Breast epithelium (tissue), 4 donors: Measurements from ENCODE around the gene OTOL1. TPM values are rescaled to one million over a fixed set of nuclear protein-coding genes. Genes with fewer than 3 reads are reported as not detected.

Experiments
- DNase-seq, 2 donors: peaks; one replicate each; pipeline ENCODE4 v3.0.0-alpha.2; 2019; ENCODE audit warnings: low spot score in 2 of 2
- H3K27ac ChIP-seq, 2 donors: fragments of 200-600 bp; sonication (generic) in 1 of 2; one replicate each; pipeline ENCODE4 v1.5.1; 2016 to 2019; ENCODE audit warnings: mild to moderate bottlenecking in 1 of 2
- H3K27me3 ChIP-seq, 2 donors: fragments of 200-600 bp; sonication (generic) in 1 of 2; one replicate each; pipeline versions ENCODE4 v1.5.1 to v1.6.0; 2017 to 2019; ENCODE audit warnings: control low read depth in 1 of 2, mild to moderate bottlenecking in 1 of 2
- H3K36me3 ChIP-seq: fragments of 200-600 bp; one replicate; pipeline ENCODE4 v1.5.1; 2019
- H3K4me1 ChIP-seq, 2 donors: fragments of 200-600 bp; sonication (generic); one replicate each; pipeline ENCODE4 v1.5.1; 2016 to 2019; ENCODE audit warnings: control low read depth in 1 of 2
- H3K4me3 ChIP-seq, 3 donors: fragments of 200-600 bp; sonication (generic); 1 replicate in 2 of 3; 2 replicates in 1 of 3; pipeline ENCODE4 v1.5.1; 2016 to 2019; ENCODE audit warnings: mild to moderate bottlenecking in 3 of 3, moderate library complexity in 2 of 3
- H3K9me3 ChIP-seq, 2 donors: fragments of 200-600 bp; sonication (generic) in 1 of 2; one replicate each; pipeline ENCODE4 v1.5.1; 2016 to 2019; ENCODE audit warnings: control low read depth in 1 of 2
- POLR2A ChIP-seq: fragments of 450-650 bp; IDR thresholded peaks from one replicate; pipeline ENCODE4 v1.6.1; 2016; ENCODE audit warnings: antibody characterized with exemption, mild to moderate bottlenecking, moderate library complexity
- POLR2AphosphoS5 ChIP-seq, 3 donors: sonication (generic); formaldehyde crosslinking; IDR thresholded peaks; one replicate each; pipeline ENCODE4 v1.6.1; 2017; ENCODE audit warnings: antibody characterized with exemption in 3 of 3
- intact Hi-C: fragments of 100-400 bp; cut with DNase I; formaldehyde crosslinking; loops from one replicate; pipeline ENCODE4 v1.15.1; 2023; ENCODE audit warnings: low total_unique reads
- total RNA-seq, 3 donors: library from RNA; depleted of rRNA; stranded (reverse); fragments of >200 nt; gene quantifications; one replicate each; pipeline ENCODE4 v1.1.0, GENCODE V29; 2016
- TF ChIP-seq, protein P1 (sequence below), 3 donors: fragments of 450-650 bp; IDR thresholded peaks; one replicate each; pipeline ENCODE4 v1.5.1; 2016 to 2017; ENCODE audit warnings: antibody characterized with exemption in 3 of 3, mild to moderate bottlenecking in 3 of 3, moderate library complexity in 3 of 3

Gene OTOL1
- total RNA-seq, result not detected

DNA sequence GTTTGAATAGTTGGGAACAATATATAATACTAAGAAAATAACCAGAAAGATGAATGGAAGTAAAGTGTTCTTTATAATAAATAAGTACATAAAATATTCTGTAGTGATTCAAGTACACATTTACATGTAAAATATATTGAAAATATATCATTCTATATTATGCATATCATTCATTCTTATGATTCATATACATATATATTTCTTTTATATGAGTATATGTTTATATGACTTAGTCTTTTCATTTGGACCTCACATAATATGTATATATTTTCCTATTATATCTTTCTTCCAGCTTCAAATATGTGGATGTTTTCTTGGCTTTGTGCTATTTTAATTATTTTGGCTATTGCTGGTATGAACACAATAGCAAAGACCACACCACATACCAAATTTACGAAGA, at the start of gene OTOL1:
Gene OTOL1, plus strand, starts transcription at position 301 of the 400 bp plus-strand sequence. Its CDS starts 0 bp downstream, at position 301.
- H3K4me3 ChIP-seq, result no peak within 1 kb of the TSS
- DNase-seq, result no peak
- H3K27me3 ChIP-seq, result no peaks in the 10 kb centered on the region
- H3K27ac ChIP-seq, result no peak within 1 kb of the TSS
- peaks cover 0 to 13% of the 10 kb centered on the region in 2 donors for H3K9me3 ChIP-seq
- no peak for TF ChIP-seq POLR2AphosphoS5 (IDR thresholded peaks at IDR 0.05)
- TF ChIP-seq, protein P1, sequence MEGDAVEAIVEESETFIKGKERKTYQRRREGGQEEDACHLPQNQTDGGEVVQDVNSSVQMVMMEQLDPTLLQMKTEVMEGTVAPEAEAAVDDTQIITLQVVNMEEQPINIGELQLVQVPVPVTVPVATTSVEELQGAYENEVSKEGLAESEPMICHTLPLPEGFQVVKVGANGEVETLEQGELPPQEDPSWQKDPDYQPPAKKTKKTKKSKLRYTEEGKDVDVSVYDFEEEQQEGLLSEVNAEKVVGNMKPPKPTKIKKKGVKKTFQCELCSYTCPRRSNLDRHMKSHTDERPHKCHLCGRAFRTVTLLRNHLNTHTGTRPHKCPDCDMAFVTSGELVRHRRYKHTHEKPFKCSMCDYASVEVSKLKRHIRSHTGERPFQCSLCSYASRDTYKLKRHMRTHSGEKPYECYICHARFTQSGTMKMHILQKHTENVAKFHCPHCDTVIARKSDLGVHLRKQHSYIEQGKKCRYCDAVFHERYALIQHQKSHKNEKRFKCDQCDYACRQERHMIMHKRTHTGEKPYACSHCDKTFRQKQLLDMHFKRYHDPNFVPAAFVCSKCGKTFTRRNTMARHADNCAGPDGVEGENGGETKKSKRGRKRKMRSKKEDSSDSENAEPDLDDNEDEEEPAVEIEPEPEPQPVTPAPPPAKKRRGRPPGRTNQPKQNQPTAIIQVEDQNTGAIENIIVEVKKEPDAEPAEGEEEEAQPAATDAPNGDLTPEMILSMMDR (IDR thresholded peaks at IDR 0.05), result no peak
- no peak for TF ChIP-seq POLR2A
- intact Hi-C loops, result no loop called here
- H3K4me1 ChIP-seq, result no peaks in the 10 kb centered on the region
- no peaks in the 10 kb centered on the region for H3K36me3 ChIP-seq

DNA sequence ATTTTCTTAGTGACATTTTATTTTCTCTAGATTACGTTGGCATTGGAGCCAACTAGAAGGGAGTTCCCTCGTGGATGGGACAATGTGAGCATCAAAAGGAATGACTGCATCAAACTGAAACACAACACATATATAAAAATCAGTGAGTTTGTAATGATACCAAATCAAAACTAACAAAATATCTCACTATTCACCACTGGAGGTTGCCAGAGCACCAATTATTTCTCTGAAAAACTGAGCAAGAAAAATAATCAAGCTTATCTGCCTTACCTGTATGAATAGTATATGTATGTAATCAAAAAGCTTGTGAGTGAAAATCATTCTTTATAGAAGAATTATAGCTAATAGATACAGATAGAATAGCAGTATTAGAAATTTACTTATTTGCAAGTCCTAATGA, 46.8 kb upstream of the OTOL1 start:
- no peaks in the 10 kb centered on the region for H3K36me3 ChIP-seq
- intact Hi-C loops, result no loop called here
- no peaks in the 10 kb centered on the region for H3K4me1 ChIP-seq
- DNase-seq, result no peak
- H3K4me3 ChIP-seq, result no peak overlapping the region
- no peaks in the 10 kb centered on the region for H3K9me3 ChIP-seq
- H3K27ac ChIP-seq, result no peak overlapping the region
- H3K27me3 ChIP-seq, result no peaks in the 10 kb centered on the region
- no peak for TF ChIP-seq POLR2A
- TF ChIP-seq, protein P1 (IDR thresholded peaks at IDR 0.05), result no peak
- TF ChIP-seq POLR2AphosphoS5 (IDR thresholded peaks at IDR 0.05), result no peak

DNA sequence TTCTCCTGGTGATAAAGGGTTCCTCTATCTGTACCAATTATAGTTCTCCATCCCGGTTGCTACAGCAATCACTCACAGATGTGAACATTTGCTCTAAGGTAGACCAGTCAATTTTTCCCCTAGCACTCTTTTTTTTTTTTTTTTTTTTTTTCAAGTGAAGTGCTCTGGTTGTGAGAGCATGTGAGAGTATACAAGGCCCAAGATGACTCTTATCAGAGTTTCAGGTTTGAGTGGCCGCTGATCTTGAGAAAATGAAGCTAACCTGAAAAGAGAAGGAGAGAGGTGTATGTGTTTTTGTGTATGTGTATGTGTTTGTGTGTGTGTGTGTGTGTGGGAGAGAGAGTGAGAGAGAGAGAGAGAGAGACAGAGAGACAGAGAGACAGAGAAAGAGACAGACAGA, 44.4 kb upstream of the OTOL1 start:
- DNase-seq, result no peak
- intact Hi-C loops, result no loop called here
- Histone ChIP-seq H3K36me3 (no peaks in the 10 kb centered on the region), H3K9me3 (no peaks in the 10 kb centered on the region), H3K4me1 (no peaks in the 10 kb centered on the region), H3K27ac (no peak overlapping the region), H3K4me3 (no peak overlapping the region), H3K27me3 (no peaks in the 10 kb centered on the region)
- TF ChIP-seq, protein P1 (IDR thresholded peaks at IDR 0.05), result no peak
- TF ChIP-seq POLR2AphosphoS5 (IDR thresholded peaks at IDR 0.05), result no peak
- no peak for TF ChIP-seq POLR2A

DNA sequence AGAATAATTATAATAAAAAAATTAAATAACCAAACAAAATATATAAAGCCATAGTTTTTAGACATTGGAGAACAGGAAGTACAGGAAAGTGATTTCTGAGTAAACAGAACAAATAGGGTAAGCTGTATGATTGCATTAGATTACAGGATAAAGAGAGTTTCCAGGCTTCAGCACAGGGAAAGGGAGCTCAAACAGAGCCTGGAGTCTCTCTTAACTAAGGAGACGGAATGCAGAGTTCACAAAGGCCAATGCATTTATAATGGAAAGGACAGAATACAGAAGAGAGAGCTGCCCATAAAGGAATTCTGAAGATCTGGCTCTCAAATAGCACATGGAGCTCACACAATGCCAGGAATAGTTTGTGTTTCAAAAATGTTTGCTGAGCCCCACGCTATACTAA, 42.0 kb upstream of the OTOL1 start:
- TF ChIP-seq POLR2A (no peak), POLR2AphosphoS5 (IDR thresholded peaks at IDR 0.05) (no peak)
- TF ChIP-seq, protein P1 (IDR thresholded peaks at IDR 0.05), result no peak
- no peak overlapping the region for H3K27ac ChIP-seq
- H3K9me3 ChIP-seq, result no peaks in the 10 kb centered on the region
- no peak overlapping the region for H3K4me3 ChIP-seq
- intact Hi-C loops, result no loop called here
- no peaks in the 10 kb centered on the region for H3K27me3 ChIP-seq
- H3K4me1 ChIP-seq, result no peaks in the 10 kb centered on the region
- no peaks in the 10 kb centered on the region for H3K36me3 ChIP-seq
- DNase-seq, result no peak

DNA sequence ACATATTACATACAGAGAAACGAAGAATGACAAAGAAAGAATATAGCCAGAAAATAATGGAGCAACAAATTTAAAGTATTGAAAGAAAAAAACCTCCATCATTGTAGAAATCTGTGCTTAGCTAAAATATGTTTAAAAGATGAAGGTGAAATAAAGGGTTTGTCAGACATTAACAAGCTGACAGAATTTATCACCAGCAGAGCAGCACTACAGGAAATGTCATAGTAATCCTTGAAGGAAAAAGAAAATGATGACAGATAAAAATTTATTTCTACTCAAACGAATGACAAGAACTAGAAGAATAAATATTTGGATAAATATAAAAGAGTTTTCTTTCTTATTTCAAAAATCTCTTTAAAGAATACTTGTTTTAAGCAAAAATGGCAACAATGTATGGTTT, 40.6 kb upstream of the OTOL1 start:
- Histone ChIP-seq H3K27me3 (no peaks in the 10 kb centered on the region), H3K4me1 (no peaks in the 10 kb centered on the region), H3K9me3 (no peaks in the 10 kb centered on the region), H3K27ac (no peak overlapping the region), H3K4me3 (no peak overlapping the region), H3K36me3 (no peaks in the 10 kb centered on the region)
- TF ChIP-seq POLR2AphosphoS5 (IDR thresholded peaks at IDR 0.05), result no peak
- intact Hi-C loops, result loop anchor here (2.0 kb wide), 1 partner anchor 29 kb away; no protein-coding TSS in a partner anchor
- no peak for DNase-seq

DNA sequence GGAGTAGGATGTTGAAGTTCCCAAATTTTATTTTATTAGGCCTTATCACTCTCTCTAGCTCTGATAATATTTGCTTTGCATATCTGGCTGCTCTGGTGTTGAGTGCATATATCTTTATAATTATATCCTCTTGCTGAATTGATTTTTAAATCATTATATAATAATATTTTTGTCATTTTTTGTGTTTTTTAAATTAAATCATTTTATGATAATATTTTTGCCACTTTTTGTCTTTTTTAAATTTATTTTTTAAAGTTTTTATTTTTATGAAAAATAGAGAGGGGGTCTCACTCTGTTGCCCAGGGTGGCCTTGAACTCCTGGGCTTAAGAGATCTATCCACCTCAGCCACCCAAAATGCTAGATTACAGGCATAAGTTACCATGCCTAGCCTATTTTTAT, 34.5 kb upstream of the OTOL1 start:
- Histone ChIP-seq H3K4me1 (no peaks in the 10 kb centered on the region), H3K36me3 (no peaks in the 10 kb centered on the region), H3K9me3 (peaks cover 6 to 9% of the 10 kb centered on the region in 2 donors), H3K4me3 (no peak overlapping the region), H3K27me3 (no peaks in the 10 kb centered on the region), H3K27ac (no peak overlapping the region)
- no peak for DNase-seq
- intact Hi-C loops, result no loop called here
- TF ChIP-seq POLR2AphosphoS5 (IDR thresholded peaks at IDR 0.05) (no peak), POLR2A (no peak)
- TF ChIP-seq, protein P1 (IDR thresholded peaks at IDR 0.05), result no peak
